ENCODE results near the gene ZNF385C.

GRCh38 chr17:42053731-42054500, 44.4 kb downstream of the ZNF385C start:
- TF ChIP-seq CTCF (conservative IDR thresholded peaks at IDR 0.05 in 1 of 2, IDR thresholded peaks at IDR 0.05 in 1 of 2; ENCODE audit: extremely low read depth in 1 of 2, insufficient read depth in 1 of 2, low read depth in 1 of 2, low read length in 2 of 2), result no peak
- no peak for TF ChIP-seq EZH2 (IDR thresholded peaks at IDR 0.05; ENCODE audit: borderline replicate concordance, low read length)

All from mammary epithelial cell (primary cell).